ENCODE measurements around the gene ITLN2.
"Not testable (repeated sequence)": the region's sequence is repeated elsewhere in the genome, so short reads cannot be mapped to it uniquely, and the experiment has no call there.

Gene ITLN2

GRCh38 chr1:160954158-160955104 lies at the start of gene ITLN2:
ITLN2 (minus strand) TSS chr1:160954809; CDS start chr1:160954741, 68 bp downstream.
- Histone ChIP-seq H3K4me3 (ENCODE audit: low read length) (no peak within 1 kb of the TSS), H3K4me1 (ENCODE audit: control insufficient read depth, insufficient read depth, low read length) (peaks cover 2% of the 10 kb centered on the region; the same call in 1 of the 2 replicates), H3K27ac (ENCODE audit: low read length) (no peak within 1 kb of the TSS), H3K27me3 (ENCODE audit: control insufficient read depth, insufficient read depth, low read length) (no peaks in the 10 kb centered on the region), H3K9me3 (ENCODE audit: control insufficient read depth, insufficient read depth, low read length) (no peaks in the 10 kb centered on the region), H3K36me3 (ENCODE audit: control insufficient read depth, insufficient read depth, low read length) (no peaks in the 10 kb centered on the region)
- peak; percentile 68 for DNase-seq (ENCODE audit: low read depth, low spot score)
- no CpG with 5 or more reads among the region's 8 CpGs for WGBS (ENCODE audit: insufficient coverage, insufficient read length)

- Histone ChIP-seq H3K36me3 (ENCODE audit: control insufficient read depth, insufficient read depth, low read length) (peaks cover 30% of the 10 kb centered on the region), H3K4me1 (ENCODE audit: control insufficient read depth, insufficient read depth, low read length) (peaks cover under 1% of the 10 kb centered on the region; the same call in 1 of the 2 replicates), H3K9me3 (ENCODE audit: control insufficient read depth, insufficient read depth, low read length) (no peaks in the 10 kb centered on the region), H3K27ac (ENCODE audit: low read length) (no peak overlapping the region), H3K27me3 (ENCODE audit: control insufficient read depth, insufficient read depth, low read length) (no peaks in the 10 kb centered on the region), H3K4me3 (ENCODE audit: low read length) (no peak overlapping the region)
- DNase-seq (ENCODE audit: low read depth, low spot score), result no peak
- no CpG with 5 or more reads among the region's 5 CpGs for WGBS (ENCODE audit: insufficient coverage, insufficient read length)
Measured at GRCh38 chr1:161001525-161001924, 46.9 kb upstream of the ITLN2 start.

DNA sequence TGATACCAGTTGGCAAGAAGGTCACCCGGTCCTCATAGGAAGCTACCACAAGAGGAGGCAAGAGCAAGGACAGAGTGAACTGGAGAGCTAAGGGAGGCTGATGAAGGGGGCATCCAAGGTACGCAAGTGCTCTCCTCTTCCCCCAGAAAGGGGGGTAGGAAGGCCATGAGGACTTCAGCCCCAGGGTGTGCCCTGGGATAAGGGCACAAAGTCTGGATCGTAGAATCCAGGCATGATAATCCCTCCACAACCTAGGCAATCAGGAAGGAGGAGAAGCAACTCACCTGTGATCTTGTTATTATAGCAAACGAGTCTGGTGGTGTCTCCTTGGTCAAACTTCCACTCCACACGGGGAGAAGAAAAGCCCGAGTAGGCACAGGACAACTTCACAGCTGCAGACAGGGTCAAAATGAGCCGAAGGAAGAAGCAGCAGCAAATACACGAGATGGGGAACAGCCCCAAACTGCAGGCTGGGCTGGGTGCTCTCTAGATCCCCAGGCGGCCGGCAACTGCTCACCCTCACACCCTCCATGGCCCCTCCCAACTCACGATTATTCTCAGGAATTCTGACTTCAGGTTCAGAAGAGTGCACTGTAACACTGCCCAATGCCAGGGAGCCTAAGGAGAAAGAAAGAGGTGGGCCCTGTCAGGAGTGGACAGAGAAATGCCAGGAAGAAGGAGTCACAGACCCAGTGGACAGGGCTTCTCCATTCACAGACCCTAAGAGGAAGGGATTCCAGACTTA lies 46.3 kb upstream of the ITLN2 start:
- DNase-seq (ENCODE audit: low read depth, low spot score), result no peak
- H3K36me3 ChIP-seq (ENCODE audit: control insufficient read depth, insufficient read depth, low read length), result peaks cover 30% of the 10 kb centered on the region
- H3K4me1 ChIP-seq (ENCODE audit: control insufficient read depth, insufficient read depth, low read length), result no peaks in the 10 kb centered on the region
- H3K27me3 ChIP-seq (ENCODE audit: control insufficient read depth, insufficient read depth, low read length), result no peaks in the 10 kb centered on the region
- H3K4me3 ChIP-seq (ENCODE audit: low read length), result no peak overlapping the region
- H3K27ac ChIP-seq (ENCODE audit: low read length), result no peak overlapping the region
- no CpG with 5 or more reads among the region's 11 CpGs for WGBS (ENCODE audit: insufficient coverage, insufficient read length)
- H3K9me3 ChIP-seq (ENCODE audit: control insufficient read depth, insufficient read depth, low read length), result no peaks in the 10 kb centered on the region

DNA sequence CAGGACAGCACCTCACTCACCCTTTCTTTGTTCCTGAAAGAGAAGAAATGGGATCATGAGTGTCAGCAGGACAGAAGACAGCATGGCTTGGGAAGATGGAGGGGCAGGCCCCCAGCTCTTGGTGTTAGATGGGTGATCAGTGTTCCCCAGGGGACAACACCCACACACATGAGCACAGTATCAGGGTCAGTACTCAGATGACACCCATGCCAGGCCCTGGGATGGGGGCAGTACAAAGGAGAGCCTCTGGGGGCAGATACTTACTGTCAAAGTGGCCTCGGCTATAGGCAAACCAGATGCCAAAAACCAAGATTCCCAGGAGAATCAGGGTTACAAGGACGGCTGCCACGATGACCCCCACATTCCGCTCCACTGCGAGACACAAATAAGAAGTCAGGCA lies 44.8 kb upstream of the ITLN2 start:
- H3K36me3 ChIP-seq (ENCODE audit: control insufficient read depth, insufficient read depth, low read length), result peaks cover 30% of the 10 kb centered on the region
- DNase-seq (ENCODE audit: low read depth, low spot score), result no peak
- H3K27me3 ChIP-seq (ENCODE audit: control insufficient read depth, insufficient read depth, low read length), result no peaks in the 10 kb centered on the region
- H3K4me3 ChIP-seq (ENCODE audit: low read length), result no peak overlapping the region
- no peaks in the 10 kb centered on the region for H3K9me3 ChIP-seq (ENCODE audit: control insufficient read depth, insufficient read depth, low read length)
- H3K27ac ChIP-seq (ENCODE audit: low read length), result no peak overlapping the region
- no peaks in the 10 kb centered on the region for H3K4me1 ChIP-seq (ENCODE audit: control insufficient read depth, insufficient read depth, low read length)
- WGBS (ENCODE audit: insufficient coverage, insufficient read length), result no CpG with 5 or more reads among the region's 5 CpGs

- Histone ChIP-seq H3K27me3 (ENCODE audit: control insufficient read depth, insufficient read depth, low read length) (no peaks in the 10 kb centered on the region; the same call in 1 of the 2 replicates), H3K27ac (ENCODE audit: low read length) (no peak overlapping the region), H3K9me3 (ENCODE audit: control insufficient read depth, insufficient read depth, low read length) (no peaks in the 10 kb centered on the region), H3K4me3 (ENCODE audit: low read length) (no peak overlapping the region), H3K36me3 (ENCODE audit: control insufficient read depth, insufficient read depth, low read length) (peaks cover 30% of the 10 kb centered on the region), H3K4me1 (ENCODE audit: control insufficient read depth, insufficient read depth, low read length) (no peaks in the 10 kb centered on the region)
- no peak for DNase-seq (ENCODE audit: low read depth, low spot score)
- no CpG with 5 or more reads among the region's 1 CpG for WGBS (ENCODE audit: insufficient coverage, insufficient read length)
Measured at GRCh38 chr1:160997323-160998038, 42.9 kb upstream of the ITLN2 start.

GRCh38 chr1:160996178-160996577 lies 41.6 kb upstream of the ITLN2 start:
- H3K4me3 ChIP-seq (ENCODE audit: low read length), result no peak overlapping the region
- no CpG with 5 or more reads among the region's 3 CpGs for WGBS (ENCODE audit: insufficient coverage, insufficient read length)
- no peak for DNase-seq (ENCODE audit: low read depth, low spot score)
- H3K36me3 ChIP-seq (ENCODE audit: control insufficient read depth, insufficient read depth, low read length), result peaks cover 30% of the 10 kb centered on the region
- no peaks in the 10 kb centered on the region; the same call in 1 of the 2 replicates for H3K27me3 ChIP-seq (ENCODE audit: control insufficient read depth, insufficient read depth, low read length)
- H3K27ac ChIP-seq (ENCODE audit: low read length), result no peak overlapping the region
- no peaks in the 10 kb centered on the region for H3K4me1 ChIP-seq (ENCODE audit: control insufficient read depth, insufficient read depth, low read length)
- no peaks in the 10 kb centered on the region for H3K9me3 ChIP-seq (ENCODE audit: control insufficient read depth, insufficient read depth, low read length)

DNA sequence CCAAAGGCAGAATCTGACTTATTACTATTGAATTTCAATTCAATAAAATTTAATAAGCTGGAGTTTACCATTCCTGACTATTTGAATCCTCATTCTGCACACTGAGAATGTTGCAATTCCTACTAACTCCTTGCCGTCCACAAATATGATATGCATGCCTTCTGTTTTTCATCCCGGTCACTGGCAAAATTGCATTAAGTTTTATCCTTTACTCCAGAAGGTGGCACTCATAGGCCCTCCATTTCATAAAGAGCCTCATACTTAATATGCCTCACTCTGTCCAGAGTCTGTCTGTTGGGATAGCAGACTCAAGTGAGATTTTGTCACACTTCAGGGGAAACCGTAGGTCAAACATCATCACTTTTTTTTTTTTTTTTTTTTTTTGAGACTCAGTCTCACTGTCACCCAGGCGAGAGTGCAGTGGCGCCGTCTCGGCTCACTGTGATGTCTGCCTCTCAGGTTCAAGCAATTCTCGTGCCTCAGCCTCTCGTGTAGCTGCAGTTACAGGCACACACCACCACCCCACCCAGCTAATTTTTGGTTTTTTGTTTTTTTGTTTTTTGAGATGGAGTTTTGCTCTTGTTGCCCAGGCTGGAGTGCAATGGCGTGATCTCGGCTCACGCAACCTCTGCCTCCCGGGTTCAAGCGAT lies 39.1 kb upstream of the ITLN2 start:
- Histone ChIP-seq H3K9me3 (ENCODE audit: control insufficient read depth, insufficient read depth, low read length) (no peaks in the 10 kb centered on the region), H3K27ac (ENCODE audit: low read length) (no peak overlapping the region), H3K4me1 (ENCODE audit: control insufficient read depth, insufficient read depth, low read length) (no peaks in the 10 kb centered on the region), H3K27me3 (ENCODE audit: control insufficient read depth, insufficient read depth, low read length) (no peaks in the 10 kb centered on the region; the same call in 1 of the 2 replicates), H3K36me3 (ENCODE audit: control insufficient read depth, insufficient read depth, low read length) (peaks cover 5% of the 10 kb centered on the region), H3K4me3 (ENCODE audit: low read length) (no peak overlapping the region)
- WGBS (ENCODE audit: insufficient coverage, insufficient read length), result no CpG with 5 or more reads among the region's 14 CpGs
- no peak for DNase-seq (ENCODE audit: low read depth, low spot score)

DNA sequence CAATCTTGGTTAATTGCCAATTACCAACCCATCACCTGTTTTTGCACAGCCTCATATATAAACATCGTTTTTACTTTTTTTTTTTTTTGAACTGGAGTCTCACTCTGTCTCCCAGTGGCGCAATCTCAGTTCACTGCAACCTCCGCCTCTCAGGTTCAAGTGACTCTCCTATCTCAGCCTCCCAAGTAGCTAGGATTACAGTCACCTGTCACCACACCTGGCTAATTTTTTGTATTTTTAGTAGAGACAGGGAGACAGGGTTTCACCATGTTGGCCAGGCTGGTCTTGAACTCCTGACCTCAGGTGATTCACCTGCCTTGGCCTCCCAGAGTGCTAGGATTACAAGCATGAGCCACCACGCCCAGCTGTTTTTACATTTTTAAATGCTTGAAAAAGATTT lies 37.4 kb upstream of the ITLN2 start:
- H3K27ac ChIP-seq (ENCODE audit: low read length); H3K27me3 ChIP-seq (ENCODE audit: control insufficient read depth, insufficient read depth, low read length); DNase-seq (ENCODE audit: low read depth, low spot score); H3K4me3 ChIP-seq (ENCODE audit: low read length); H3K4me1 ChIP-seq (ENCODE audit: control insufficient read depth, insufficient read depth, low read length); H3K36me3 ChIP-seq (ENCODE audit: control insufficient read depth, insufficient read depth, low read length); H3K9me3 ChIP-seq (ENCODE audit: control insufficient read depth, insufficient read depth, low read length): not testable (repeated sequence)
- WGBS (ENCODE audit: insufficient coverage, insufficient read length), result no CpG with 5 or more reads among the region's 4 CpGs

- H3K4me1 ChIP-seq (ENCODE audit: control insufficient read depth, insufficient read depth, low read length), result peaks cover 4% of the 10 kb centered on the region
- H3K36me3 ChIP-seq (ENCODE audit: control insufficient read depth, insufficient read depth, low read length), result no peaks in the 10 kb centered on the region
- no peaks in the 10 kb centered on the region for H3K27me3 ChIP-seq (ENCODE audit: control insufficient read depth, insufficient read depth, low read length)
- WGBS (ENCODE audit: insufficient coverage, insufficient read length), result no CpG with 5 or more reads among the region's 8 CpGs
- no peak for DNase-seq (ENCODE audit: low read depth, low spot score)
- H3K4me3 ChIP-seq (ENCODE audit: low read length), result no peak overlapping the region
- H3K27ac ChIP-seq (ENCODE audit: low read length), result no peak overlapping the region
- H3K9me3 ChIP-seq (ENCODE audit: control insufficient read depth, insufficient read depth, low read length), result no peaks in the 10 kb centered on the region
Measured at GRCh38 chr1:160987359-160988050, 32.9 kb upstream of the ITLN2 start.

Data from iPS DF 6.9 (cell line).